ENCODE data around the gene CNTN4.

DNA sequence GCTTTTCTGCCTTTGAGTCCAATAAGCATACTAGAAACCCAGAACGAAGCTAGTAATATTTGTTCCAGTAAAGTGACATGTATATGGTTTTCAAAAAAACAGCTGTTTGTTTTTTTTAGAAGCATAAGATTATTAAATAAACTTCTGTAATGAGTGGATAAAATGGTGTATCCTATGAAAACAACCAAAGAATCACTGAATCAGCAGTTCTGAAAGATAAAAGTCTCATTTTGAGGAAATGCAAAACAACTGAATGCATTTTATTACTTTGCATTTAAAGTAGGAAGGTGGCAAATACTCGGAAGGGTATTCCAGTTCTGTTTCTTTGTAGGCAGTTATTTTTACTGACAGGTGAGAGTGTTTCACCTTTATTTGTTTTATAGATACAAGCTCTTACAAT is 107.0 kb downstream of the CNTN4 start:
- TF ChIP-seq, protein P1, sequence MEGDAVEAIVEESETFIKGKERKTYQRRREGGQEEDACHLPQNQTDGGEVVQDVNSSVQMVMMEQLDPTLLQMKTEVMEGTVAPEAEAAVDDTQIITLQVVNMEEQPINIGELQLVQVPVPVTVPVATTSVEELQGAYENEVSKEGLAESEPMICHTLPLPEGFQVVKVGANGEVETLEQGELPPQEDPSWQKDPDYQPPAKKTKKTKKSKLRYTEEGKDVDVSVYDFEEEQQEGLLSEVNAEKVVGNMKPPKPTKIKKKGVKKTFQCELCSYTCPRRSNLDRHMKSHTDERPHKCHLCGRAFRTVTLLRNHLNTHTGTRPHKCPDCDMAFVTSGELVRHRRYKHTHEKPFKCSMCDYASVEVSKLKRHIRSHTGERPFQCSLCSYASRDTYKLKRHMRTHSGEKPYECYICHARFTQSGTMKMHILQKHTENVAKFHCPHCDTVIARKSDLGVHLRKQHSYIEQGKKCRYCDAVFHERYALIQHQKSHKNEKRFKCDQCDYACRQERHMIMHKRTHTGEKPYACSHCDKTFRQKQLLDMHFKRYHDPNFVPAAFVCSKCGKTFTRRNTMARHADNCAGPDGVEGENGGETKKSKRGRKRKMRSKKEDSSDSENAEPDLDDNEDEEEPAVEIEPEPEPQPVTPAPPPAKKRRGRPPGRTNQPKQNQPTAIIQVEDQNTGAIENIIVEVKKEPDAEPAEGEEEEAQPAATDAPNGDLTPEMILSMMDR (IDR thresholded peaks at IDR 0.05; ENCODE audit: extremely low read depth in 1 of 2, insufficient read depth in 1 of 2, low read depth in 1 of 2, low read length in 2 of 2): no peak
- no peak for TF ChIP-seq POLR2A (IDR thresholded peaks at IDR 0.05; ENCODE audit: low read depth, low read length)
- TF ChIP-seq EZH2 (IDR thresholded peaks at IDR 0.05; ENCODE audit: borderline replicate concordance, low read depth, low read length, severe bottlenecking): no peak

Measured in endothelial cell of umbilical vein (primary cell).